Activated CD4-positive, alpha-beta T cell treated with anti-CD3 and anti-CD28 coated beads for 24 hours (primary cell): ENCODE data around the gene RAMAC.
"Not testable (repeated sequence)": the region's sequence is repeated elsewhere in the genome, so short reads cannot be mapped to it uniquely, and the experiment has no call there.

Source experiments
- DNase-seq, 2 donors: peaks; one replicate each; pipeline ENCODE4 v3.0.0-alpha.2; 2020; ENCODE audit warnings: low read depth in 2 of 2

RAMAC gene

DNA sequence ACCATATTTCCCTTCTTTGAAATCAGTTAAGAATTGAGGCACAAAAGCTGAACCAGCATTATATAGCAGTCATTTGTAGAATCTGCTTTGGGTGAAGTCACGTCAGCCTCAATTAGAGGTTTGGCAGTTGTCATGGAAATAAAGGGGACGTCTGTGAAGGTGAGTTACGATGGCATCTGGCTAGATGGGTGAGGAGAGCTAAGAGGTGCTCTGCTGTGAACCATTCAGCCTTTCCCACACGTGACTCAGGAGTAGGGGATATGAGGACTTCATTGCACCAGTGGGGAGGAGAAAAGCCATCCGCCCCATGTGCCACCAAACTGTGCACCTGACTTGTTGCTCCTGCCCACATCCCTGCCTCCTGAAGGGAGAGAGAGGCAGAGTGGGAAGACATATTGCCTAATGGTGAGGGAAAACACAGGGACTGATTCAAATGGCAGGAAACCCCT is 28.2 kb downstream of the RAMAC start:
- DNase-seq, result no peak

DNA sequence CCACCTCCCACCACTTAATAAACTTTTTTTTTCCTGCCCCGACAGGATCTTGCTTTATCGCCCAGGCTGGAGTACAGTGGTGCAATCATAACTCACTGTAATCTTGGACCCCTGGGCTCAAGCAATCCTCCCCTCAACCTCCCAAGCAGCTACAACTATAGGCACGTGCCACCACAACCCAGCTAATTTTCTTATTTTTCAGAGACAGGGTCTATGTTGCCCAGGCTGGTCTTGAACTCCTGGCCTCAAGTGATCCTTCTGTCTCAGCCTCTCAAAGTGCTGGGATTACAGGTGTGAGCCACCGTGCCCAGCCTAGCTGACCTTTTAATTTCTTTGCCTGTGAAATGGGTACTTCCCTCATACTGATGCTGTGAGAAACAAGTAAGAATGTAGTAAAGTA is 29.4 kb downstream of the RAMAC start:
- DNase-seq, result no peak

- no peak for DNase-seq
Measured at GRCh38 chr15:83016906-83017305, 30.9 kb downstream of the RAMAC start.

- no peak for DNase-seq
Measured at GRCh38 chr15:83018436-83018835, 32.4 kb downstream of the RAMAC start.

DNA sequence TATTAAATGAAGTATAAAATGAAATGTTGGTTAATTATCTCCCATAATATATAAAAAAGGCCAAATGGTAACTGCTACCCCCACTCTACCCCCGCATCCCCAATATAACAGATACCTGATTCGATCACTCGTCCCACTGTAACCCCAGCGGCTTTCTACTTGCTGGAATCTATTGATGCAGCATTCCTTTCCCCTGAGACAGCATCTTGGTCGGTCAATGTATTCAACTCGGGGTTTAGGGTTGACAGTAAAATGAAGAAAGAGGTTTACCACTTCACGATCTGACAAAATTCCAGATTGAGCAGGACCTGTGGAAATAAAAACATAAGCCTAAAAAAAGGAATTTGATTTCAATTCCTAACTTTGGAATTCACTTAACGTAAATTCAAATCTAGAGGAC is 44.0 kb downstream of the RAMAC start:
- DNase-seq, result no peak

DNA sequence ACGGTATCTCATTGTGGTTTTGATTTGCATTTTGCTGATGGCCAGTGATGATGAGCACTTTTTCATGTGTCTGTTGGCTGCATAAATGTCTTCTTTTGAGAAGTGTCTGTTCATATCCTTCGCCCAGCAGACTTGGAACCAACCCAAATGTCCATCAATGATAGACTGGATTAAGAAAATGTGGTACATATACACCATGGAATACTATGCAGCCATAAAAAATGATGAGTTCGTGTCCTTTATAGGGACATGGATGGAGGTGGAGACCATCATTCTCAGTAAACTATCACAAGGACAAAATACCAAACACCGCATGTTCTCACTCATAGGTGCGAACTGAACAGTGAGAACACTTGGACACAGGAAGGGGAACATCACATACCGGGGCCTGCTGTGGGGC is 45.2 kb downstream of the RAMAC start:
- not testable (repeated sequence) for DNase-seq

DNA sequence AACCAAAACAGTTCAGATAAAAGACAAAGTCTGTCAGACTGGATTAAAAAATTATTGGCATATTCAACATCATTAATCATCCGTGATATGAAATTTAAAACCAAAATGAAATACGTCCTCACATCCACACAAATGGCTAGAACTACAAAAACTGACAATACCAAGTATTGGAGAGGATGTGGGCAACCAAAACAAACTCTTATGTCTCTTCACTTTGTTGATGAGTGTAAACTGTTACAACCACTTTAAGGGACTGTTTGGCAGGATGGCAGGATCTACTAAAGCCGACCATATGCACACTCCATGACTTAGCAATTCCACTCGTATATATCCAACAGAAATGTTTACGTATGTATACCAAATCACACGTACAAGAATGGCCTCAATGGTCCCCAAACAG is 50.2 kb downstream of the RAMAC start:
- no peak for DNase-seq

DNA sequence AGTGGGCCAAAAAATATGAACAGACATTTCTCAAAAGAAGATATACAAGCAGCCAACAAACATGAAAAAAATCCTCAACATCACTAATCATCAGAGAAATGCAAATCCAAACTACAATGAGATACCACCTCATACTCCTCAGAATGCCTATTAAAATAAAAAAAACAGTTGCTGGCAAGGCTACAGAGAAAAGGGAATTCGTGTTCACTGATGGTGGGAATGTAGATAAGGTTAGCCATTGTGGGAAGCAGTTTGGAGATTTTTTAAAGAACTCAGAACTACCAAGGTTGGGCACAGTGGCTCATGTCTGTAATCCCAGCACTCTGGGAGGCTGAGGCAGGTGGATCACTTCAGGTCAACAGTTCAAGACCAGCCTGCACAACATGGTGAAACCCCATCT is 53.2 kb downstream of the RAMAC start:
- no peak for DNase-seq
